GM21576 (cell line): ENCODE results near the gene TRAPPC3.
A peak's percentile ranks its signal among the peaks of the same experiment; 100 is the strongest.
"Not testable (repeated sequence)": the region's sequence is repeated elsewhere in the genome, so short reads cannot be mapped to it uniquely, and the experiment has no call there.

Experiments
- ATAC-seq: cut with Tn5 transposase; IDR thresholded peaks from one replicate; pipeline ENCODE4 v1.9.1; 2021; ENCODE audit warnings: mild to moderate bottlenecking, moderate library complexity; ENCODE audit not compliant: unreplicated experiment

Gene TRAPPC3

DNA sequence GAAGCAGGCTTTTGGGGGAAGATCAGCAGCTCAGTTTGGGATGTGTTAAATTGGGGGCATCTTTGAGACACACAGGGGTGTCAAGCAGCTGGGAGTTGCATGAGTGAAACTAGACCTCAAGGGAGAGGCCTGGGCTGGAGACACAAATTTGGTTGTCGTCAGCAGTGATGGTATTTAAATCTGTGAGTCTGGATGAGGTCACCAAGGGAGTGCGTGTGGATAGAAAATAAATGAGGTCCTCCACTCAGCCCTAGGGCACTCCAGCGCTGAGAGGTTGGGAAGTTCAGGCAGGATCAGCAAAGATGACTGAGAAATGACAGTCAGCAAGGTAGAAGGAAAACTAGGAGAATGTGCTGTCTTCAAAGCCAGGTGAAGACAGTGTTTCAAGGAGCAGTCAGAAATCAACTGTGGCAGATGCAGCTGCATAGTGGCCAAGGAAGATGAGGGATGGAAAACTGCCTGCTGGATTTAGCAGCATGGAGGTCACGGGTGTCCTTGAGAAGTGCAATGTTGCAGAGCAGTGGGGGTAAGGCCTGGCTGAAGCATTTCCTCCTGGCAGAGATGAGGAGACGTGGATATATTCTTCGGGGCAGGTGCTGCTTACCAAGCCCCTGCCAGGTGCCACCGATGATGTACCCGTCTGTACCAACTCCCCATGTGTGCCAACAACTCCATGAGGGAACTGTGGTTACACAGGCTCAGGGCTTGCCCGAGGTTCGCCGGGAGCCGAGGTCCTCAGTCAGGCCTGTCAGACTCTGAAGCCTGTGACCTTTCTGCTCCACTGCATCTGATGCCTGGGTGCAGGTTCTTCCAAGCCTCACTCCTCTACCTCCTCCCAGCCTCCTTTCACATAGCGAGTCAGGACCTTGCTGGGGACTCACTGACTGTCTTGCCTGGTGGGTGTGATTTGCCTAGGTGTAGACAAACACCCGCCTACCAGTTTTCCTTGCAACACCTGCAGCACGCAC is 17.9 kb upstream of the TRAPPC3 start:
- ATAC-seq = no peak

DNA sequence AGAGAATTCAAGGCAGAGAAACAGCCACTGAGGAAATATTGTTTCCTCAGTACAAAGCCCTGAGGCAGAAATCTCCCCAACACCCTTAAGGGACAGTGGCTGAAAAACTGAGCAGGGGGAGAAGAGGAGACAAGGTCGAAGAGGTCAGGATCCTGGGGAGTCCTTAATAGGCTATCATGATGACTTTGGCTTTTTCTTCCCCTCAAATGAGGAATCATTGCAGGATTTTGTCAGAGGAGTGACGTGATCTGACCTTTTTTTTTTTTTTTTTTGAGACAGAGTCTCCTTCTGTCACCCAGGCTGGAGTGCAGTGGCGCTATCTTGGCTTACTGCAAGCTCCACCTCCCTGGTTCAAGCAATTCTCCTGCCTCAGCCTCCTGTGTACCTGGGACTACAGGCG is 16.9 kb upstream of the TRAPPC3 start:
- ATAC-seq = no peak

DNA sequence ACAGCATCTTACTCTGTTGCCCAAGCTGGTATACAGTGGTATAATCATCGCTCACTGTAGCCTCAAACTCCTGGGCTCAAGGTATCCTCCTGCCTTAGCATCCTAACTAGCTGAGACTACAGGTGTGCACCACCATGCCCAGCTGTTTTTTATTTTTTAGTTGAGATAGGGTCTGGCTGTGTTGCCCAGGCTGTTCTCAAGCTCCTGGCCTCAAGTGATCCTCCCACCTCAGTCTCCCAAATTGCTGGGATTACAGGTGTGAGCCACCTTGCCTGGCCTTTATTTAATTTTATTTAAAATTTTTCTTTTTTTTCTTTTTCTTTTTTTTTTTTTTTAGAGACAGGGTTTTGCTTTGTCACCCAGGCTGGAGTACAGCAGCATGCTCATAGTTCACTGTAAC is 15.9 kb upstream of the TRAPPC3 start:
- no peak for ATAC-seq

DNA sequence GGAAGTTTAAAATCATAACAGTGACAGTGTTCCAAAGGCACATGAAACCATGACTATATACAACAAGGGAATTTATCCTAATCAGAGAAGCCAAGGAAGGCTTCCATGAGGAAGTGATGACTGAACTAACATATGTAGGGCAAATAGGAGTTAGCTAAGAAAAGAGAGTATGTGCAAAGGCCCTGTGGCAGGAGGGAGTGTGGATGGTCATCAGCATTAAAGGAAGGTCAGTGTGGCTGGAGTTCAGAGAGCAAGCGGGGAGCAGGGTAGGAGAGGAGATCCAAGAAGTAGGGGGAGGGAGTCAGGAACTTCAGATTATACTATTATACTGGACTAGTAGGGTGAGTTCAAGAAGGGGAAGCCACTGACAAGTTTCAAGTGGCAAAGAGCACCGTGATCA is 15.1 kb upstream of the TRAPPC3 start:
- no peak for ATAC-seq

- no peak for ATAC-seq
Observed at GRCh38 chr1:36163426-36163825, 14.1 kb upstream of the TRAPPC3 start.

DNA sequence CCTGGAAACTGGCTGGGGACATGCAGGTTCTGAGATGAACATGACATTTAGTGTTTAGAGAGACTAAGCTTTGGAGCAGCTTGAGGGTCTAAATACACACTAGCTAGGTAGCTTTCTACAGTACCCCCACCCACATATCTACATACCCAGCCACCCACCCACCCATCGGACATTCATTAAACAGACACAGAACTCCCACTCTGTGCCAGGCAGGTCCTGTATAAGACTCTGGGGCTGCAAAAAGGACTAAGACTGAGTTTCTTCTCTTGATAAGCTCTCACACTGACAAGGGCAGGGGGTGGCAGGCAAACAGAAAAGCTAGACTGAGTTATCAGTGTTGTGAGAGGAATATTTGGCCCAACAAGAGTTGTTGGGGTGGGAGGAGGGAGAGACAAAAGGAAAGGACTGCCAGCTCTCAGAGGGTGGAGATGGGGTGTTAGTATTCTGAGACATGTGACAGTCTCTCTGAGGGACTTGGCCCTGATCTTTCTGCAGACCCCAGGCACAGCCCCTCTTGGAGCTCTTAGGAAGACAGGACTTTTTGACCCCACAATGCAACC is 13.5 kb upstream of the TRAPPC3 start:
- ATAC-seq = no peak

GRCh38 chr1:36161641-36162531 is 12.6 kb upstream of the TRAPPC3 start:
- ATAC-seq = no peak

DNA sequence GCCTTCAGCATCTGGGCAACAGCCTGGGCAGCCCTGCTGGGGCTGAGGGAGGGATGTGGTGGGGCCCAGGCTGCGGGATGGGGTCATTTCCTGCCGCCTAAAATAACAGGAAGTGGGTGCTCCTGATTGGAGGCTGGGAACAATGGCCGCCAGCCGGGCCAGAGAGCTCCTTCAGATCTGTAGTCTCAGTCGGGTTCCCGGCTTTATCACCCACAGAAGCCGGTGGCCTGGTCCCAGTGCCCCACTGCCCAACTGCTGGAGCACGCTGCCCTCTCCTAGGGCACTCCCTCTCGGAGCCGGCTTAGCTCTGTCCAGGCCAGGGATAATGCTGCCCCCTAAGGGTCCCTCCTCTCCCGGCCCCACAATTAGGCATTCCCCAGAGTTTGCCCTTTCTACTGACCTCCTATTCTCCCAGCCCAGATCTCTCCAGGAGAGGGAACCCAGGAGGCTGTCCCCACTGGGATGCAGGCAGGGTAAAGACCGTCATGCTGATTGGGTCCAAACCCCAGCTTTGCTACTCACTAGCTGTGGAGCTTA is 11.7 kb upstream of the TRAPPC3 start:
- no peak for ATAC-seq

DNA sequence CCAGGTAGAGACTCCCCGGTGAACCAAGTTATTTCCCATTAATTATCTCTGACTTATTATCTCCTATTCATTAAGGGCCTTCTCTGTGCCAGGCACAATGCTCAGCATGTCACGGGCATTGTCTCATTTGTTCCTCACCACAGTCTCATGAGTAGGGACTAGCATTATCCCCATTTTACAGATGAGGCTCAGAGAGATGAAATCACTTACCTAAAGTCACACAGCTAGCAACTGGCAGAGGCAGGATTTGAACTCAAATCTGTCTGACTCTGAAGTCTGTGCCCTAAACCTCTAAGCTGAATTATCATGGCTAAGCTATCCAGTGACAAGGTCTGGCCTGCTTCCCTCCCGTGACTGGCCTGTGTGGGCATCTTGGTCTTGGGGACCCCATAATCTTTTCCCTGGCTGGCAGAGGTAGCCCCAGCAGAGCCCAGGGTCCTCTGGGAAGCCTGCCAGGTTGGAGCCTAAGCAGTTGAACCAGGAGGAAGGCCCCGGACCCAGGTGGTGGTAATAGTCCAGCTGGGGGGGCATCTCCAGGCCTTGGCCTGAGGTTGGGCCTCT is 11.2 kb upstream of the TRAPPC3 start:
- ATAC-seq = no peak

- ATAC-seq = no peak
Observed at GRCh38 chr1:36159614-36160387, 10.5 kb upstream of the TRAPPC3 start.

DNA sequence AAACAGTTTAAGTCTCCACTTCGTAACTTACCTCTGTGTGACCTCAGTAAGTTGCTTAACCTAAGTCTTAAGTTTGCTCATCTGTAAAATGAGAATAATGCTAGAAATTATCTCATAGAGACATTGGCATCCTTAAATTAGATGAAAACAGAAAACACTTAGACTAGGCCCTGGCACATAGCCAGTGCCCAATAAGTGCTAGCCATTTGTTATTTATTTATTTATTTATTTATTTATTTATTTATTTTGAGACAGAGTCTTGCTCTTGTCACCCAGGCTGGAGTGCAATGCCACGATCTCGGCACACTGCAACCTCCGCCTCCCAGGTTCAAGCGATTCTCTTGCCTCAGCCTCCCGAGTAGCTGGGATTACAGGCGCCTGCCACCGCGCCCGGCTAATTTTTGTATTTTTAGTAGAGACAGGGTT is 9.6 kb upstream of the TRAPPC3 start:
- not testable (repeated sequence) for ATAC-seq

- no peak for ATAC-seq
Observed at GRCh38 chr1:36157973-36158826, 8.9 kb upstream of the TRAPPC3 start.

GRCh38 chr1:36157115-36157903 is 8.0 kb upstream of the TRAPPC3 start:
- ATAC-seq = no peak

DNA sequence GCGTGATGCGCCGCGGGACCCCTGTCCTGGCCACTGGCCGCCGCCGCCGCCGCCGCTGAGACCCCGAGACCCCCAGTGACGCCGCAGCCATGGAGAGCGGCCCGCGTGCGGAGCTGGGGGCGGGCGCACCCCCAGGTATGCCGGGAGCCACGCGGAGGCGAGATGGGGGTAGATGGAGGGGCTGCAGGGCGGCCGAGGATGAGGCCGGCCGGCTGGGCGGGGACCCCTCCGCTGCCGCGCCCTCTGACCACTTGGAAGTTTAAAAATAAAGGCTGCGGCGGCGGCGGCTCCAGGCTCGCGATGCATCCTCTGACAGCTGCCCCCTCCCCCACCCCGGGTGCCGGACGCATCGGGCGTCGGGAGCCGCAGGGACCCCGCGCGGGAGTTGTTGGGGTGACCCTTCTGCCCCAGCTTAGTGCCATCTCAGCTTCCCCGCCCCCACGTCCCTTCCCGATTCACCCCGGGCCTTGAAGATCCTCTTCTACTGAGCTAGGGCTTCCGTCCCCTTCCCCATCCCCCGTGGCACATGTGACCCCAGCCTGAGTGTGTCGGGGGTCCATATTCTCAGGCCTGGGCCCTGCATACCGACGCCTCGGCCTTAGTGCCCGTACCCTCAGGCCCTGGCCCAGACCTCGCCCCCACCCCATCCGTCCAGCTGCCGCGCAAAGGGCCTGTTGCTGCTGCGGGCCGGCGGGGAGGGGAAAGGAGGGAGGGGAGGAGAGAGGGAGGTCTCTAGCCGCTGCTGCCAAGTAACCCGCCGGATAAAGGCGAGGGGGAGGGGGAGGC is 7.2 kb upstream of the TRAPPC3 start:
- ATAC-seq = peak; percentile 2

DNA sequence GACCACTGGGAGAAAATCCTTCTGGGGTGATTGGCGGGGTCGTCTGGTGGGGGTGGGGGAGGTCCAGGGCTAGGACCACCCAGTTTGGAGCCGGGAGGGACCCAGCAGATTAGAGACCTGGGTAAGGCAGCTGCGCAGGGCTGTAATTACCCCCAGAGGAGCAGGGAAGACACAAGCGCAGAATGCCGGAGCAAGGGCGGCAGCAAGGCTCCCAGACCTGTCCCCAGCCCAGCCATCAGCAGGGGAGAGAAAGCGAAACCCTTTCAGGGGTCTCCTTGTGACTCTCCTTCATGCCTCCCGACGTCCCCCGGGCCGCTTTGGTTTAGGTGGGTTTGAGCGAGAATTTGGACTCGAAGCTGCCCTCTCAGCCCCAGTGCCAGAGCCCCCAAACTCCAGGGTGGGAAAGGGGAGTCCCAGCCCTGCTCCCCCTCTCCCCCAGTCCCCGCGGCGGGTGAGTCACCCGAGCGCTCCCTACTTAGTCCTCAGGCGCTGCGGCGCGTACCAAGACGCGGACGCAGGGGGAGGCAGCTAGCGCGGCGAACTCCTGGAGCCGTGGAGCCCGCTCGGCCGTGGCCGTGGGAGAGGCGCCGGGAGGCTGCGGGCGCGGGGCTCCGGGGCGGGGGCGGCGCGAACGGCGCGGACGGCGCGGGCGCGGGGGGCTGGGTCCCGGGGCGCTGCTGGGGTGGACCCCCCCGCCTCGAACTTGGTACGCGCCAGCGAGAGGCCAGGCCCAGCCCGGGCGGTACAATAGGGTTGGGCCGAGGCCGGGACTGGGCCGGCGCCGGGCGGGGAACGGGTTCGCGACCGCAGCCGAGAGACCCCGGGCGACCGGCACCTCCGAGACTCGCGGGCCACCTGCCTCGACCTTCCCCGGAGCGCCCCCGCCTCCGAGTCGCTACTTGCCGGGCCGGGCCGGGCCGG is 6.4 kb upstream of the TRAPPC3 start, which contains the start of gene MAP7D1:
MAP7D1 (plus strand) TSS at position 753 of the 921 bp plus-strand sequence. CDS start 258 bp downstream, outside the sequence.
- ATAC-seq = peak; percentile 46

GRCh38 chr1:36154765-36155407 is 5.6 kb upstream of the TRAPPC3 start:
- ATAC-seq = no peak
